Measurements from ENCODE around the gene JAG2.

- TF ChIP-seq POLR2AphosphoS5 (IDR thresholded peaks at IDR 0.05; ENCODE audit: borderline replicate concordance, low read depth, low read length), result no peak
- TF ChIP-seq EZH2 (IDR thresholded peaks at IDR 0.05), result no peak
Observed at GRCh38 chr14:105138551-105139111, 29.9 kb downstream of the JAG2 start.
